Esophagus squamous epithelium (tissue), 5 donors: Measurements from ENCODE around the gene AGO3. TPM values are rescaled to one million over a fixed set of nuclear protein-coding genes. Genes with fewer than 3 reads are reported as not detected.

ENCODE experiments used
- DNase-seq: peaks from one replicate; lab custom pipeline; 2025; lab: John Stamatoyannopoulos, UW
- H3K27ac ChIP-seq, 4 donors: fragments of 200-600 bp; sonication (generic); one replicate each; pipeline ENCODE4 v1.5.1; 2016 to 2019; ENCODE audit warnings: mild to moderate bottlenecking in 1 of 4
- H3K27me3 ChIP-seq, 4 donors: fragments of 200-600 bp; sonication (generic); 1 replicate in 3 of 4; 2 replicates in 1 of 4; pipeline versions ENCODE4 v1.5.1 to v1.6.0; 2017 to 2021; ENCODE audit warnings: antibody characterized with exemption in 1 of 4
- H3K36me3 ChIP-seq, 3 donors: fragments of 200-600 bp; sonication (generic); one replicate each; pipeline ENCODE4 v1.5.1; 2016 to 2019
- H3K4me1 ChIP-seq, 3 donors: fragments of 200-600 bp; sonication (generic); one replicate each; pipeline ENCODE4 v1.5.1; 2017 to 2019
- H3K4me3 ChIP-seq, 4 donors: fragments of 200-600 bp; sonication (generic); 1 replicate in 3 of 4; 2 replicates in 1 of 4; pipeline ENCODE4 v1.5.1; 2016 to 2019; ENCODE audit warnings: mild to moderate bottlenecking in 2 of 4, moderate library complexity in 1 of 4
- H3K9me3 ChIP-seq, 3 donors: fragments of 200-600 bp; sonication (generic); one replicate each; pipeline ENCODE4 v1.5.1; 2016 to 2019
- POLR2A ChIP-seq, 4 donors: fragments of 450-650 bp; IDR thresholded peaks; one replicate each; pipeline ENCODE4 v1.6.1; 2017; ENCODE audit warnings: antibody characterized with exemption in 4 of 4, mild to moderate bottlenecking in 4 of 4, moderate library complexity in 3 of 4
- WGBS, 2 donors: methylation state at CpG; one replicate each; pipeline ENCODE4 v1.1.5; 2018; 5-methylcytosine and 5-hydroxymethylcytosine counted together
- intact Hi-C: fragments of 100-400 bp; cut with DNase I; formaldehyde crosslinking; loops from one replicate; pipeline ENCODE4 v1.15.0; 2022
- total RNA-seq, 4 donors: library from RNA; depleted of rRNA; stranded (reverse); fragments of >200 nt; gene quantifications; one replicate each; pipeline ENCODE4 v1.1.0, GENCODE V29; 2016
- TF ChIP-seq, protein P1 (sequence below), 6 experiments: fragments of 450-650 bp in 4 of 6; fragments of 200-600 bp in 2 of 6; sonication (generic) in 2 of 6; IDR thresholded peaks; one replicate each; pipeline ENCODE4 v1.5.1; 2016 to 2019; ENCODE audit warnings: antibody characterized with exemption in 6 of 6, mild to moderate bottlenecking in 4 of 6, moderate library complexity in 4 of 6
- donor health status: DM: yes; HTN: yes; CAD: no.

The AGO3 gene
- total RNA-seq, 4 donors from 2014 or later, result 8.1 to 17.0 (median 12.0) TPM

DNA sequence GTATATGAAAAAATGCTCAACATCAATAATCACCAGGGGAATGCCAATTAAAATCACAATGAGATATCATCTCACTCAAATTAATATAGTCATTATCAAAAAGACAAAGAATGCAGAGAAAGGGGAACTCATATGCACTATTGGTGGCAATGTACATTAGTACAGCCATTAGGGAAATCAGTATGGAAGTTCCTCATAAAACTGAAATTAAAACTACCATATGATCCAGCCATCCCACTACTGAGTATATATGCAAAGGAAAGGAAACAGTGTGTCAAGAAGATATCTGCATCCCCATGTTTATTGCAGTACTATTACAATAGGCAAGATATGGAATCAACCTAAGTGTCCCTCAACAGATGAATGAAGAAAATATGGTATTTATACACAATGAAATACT is 120.9 kb downstream of the AGO3 start:
- no peaks in the 10 kb centered on the region for H3K9me3 ChIP-seq
- peaks cover 0 to 67% (median 6%) of the 10 kb centered on the region in 3 donors for H3K36me3 ChIP-seq
- no peaks in the 10 kb centered on the region for H3K27me3 ChIP-seq
- no peak for DNase-seq
- H3K4me1 ChIP-seq, result no peaks in the 10 kb centered on the region
- H3K27ac ChIP-seq, result no peak overlapping the region
- no peak overlapping the region for H3K4me3 ChIP-seq
- intact Hi-C loops, result no loop called here
- TF ChIP-seq, protein P1, sequence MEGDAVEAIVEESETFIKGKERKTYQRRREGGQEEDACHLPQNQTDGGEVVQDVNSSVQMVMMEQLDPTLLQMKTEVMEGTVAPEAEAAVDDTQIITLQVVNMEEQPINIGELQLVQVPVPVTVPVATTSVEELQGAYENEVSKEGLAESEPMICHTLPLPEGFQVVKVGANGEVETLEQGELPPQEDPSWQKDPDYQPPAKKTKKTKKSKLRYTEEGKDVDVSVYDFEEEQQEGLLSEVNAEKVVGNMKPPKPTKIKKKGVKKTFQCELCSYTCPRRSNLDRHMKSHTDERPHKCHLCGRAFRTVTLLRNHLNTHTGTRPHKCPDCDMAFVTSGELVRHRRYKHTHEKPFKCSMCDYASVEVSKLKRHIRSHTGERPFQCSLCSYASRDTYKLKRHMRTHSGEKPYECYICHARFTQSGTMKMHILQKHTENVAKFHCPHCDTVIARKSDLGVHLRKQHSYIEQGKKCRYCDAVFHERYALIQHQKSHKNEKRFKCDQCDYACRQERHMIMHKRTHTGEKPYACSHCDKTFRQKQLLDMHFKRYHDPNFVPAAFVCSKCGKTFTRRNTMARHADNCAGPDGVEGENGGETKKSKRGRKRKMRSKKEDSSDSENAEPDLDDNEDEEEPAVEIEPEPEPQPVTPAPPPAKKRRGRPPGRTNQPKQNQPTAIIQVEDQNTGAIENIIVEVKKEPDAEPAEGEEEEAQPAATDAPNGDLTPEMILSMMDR (IDR thresholded peaks at IDR 0.05), result no peak
- no peak for TF ChIP-seq POLR2A (IDR thresholded peaks at IDR 0.05)

DNA sequence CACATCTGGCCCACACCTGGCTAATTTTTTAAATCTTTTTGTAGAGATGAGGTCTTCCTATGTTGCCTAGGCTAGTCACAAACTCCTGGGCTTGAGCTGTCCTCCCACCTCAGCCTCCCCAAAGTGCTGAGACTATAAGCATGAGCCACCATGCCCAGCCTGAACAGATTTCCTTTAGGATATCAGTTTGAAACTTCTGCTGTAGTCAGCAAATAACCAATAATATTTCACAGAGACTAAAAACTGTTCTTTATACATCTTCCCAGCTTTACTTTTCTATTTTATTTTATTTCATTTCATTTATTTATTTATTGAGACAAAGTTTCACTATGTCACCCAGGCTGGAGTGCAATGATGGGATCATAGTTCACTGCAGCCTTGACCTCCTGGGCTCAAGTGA is 123.1 kb downstream of the AGO3 start:
- H3K27ac ChIP-seq, result no peak overlapping the region
- H3K36me3 ChIP-seq, result peaks cover 0 to 54% (median 5%) of the 10 kb centered on the region in 3 donors
- no peak for DNase-seq
- H3K27me3 ChIP-seq, result no peaks in the 10 kb centered on the region
- intact Hi-C loops, result no loop called here
- no peaks in the 10 kb centered on the region for H3K9me3 ChIP-seq
- H3K4me3 ChIP-seq, result no peak overlapping the region
- TF ChIP-seq POLR2A (IDR thresholded peaks at IDR 0.05), result no peak
- TF ChIP-seq, protein P1 (IDR thresholded peaks at IDR 0.05), result no peak
- no peaks in the 10 kb centered on the region for H3K4me1 ChIP-seq

DNA sequence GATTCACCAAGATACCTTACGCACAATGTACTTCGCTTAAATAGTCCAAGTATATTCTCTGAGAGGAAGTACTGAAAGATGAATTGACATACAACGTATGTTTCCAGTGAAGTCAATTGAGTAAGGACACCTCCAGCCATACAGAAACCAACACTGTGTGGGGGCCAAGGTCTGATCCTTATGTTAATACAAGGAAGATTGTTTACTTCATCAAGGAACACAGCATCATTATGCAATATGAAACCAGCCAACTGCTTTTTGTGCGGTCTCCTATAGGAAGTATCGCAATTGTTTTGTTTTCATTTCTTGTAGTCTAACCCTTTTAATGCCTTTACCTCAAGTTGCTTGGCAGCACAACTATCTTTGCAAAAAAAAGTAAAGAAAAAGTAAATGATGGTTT is 124.8 kb downstream of the AGO3 start:
- H3K9me3 ChIP-seq, result no peaks in the 10 kb centered on the region
- peaks cover 0 to 41% (median 5%) of the 10 kb centered on the region in 3 donors for H3K36me3 ChIP-seq
- TF ChIP-seq, protein P1 (IDR thresholded peaks at IDR 0.05), result no peak
- TF ChIP-seq POLR2A (IDR thresholded peaks at IDR 0.05), result no peak
- no peak overlapping the region for H3K27ac ChIP-seq
- no peak for DNase-seq
- 74 to 86% methylated on average over 5 of the region's 5 CpGs for WGBS, 2 donors
- no peaks in the 10 kb centered on the region for H3K27me3 ChIP-seq
- intact Hi-C loops, result no loop called here
- H3K4me1 ChIP-seq, result no peaks in the 10 kb centered on the region
- no peak overlapping the region for H3K4me3 ChIP-seq

DNA sequence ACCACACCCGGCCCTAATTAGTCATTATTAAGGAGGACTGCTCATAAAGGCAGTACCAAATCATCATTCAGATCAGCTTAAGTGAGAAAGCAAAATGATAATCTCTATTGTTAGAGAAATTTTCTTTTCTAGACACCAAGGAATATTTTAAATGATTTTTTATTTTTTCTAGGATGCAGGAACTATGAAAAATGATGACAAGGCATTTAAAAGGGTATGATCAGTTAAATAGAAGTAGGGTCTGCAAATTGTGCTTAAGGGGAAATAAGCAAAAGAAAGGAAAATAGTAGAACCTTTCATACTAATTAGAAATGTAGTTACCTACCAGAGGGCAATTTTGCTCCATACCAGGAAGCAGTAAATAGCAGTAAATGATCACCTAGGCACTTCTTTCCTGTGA is 131.4 kb downstream of the AGO3 start:
- no peaks in the 10 kb centered on the region for H3K4me1 ChIP-seq
- DNase-seq, result no peak
- intact Hi-C loops, result no loop called here

DNA sequence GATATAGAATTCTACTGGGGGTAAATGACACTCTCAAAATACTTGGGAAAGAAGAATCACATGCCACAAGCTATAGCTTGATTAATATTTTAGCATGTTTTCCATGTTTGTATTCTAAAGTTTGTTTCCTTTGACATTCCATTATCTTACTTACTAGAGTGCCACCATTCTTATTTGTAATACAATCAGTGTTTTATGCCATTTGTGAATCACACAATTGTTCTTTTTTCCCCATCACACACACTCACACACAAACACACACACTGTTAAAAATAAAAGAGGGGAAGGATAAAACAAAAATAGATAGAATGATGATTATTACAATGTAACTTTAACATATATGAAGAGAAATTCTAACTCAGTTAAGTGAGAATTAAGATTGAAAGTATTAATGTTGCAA is 137.0 kb downstream of the AGO3 start:
- Histone ChIP-seq H3K27me3 (no peaks in the 10 kb centered on the region), H3K9me3 (no peaks in the 10 kb centered on the region), H3K36me3 (no peaks in the 10 kb centered on the region), H3K4me1 (no peaks in the 10 kb centered on the region), H3K27ac (no peak overlapping the region), H3K4me3 (no peak overlapping the region)
- intact Hi-C loops, result no loop called here
- TF ChIP-seq, protein P1 (IDR thresholded peaks at IDR 0.05), result no peak
- no peak for TF ChIP-seq POLR2A (IDR thresholded peaks at IDR 0.05)
- no peak for DNase-seq

More for the DNA sequence above, 131.4 kb downstream of the AGO3 start:
- WGBS, 2 donors, result 64 to 78% methylated on average over 1 of the region's 1 CpG
- H3K27me3 ChIP-seq, result no peaks in the 10 kb centered on the region
- no peaks in the 10 kb centered on the region for H3K9me3 ChIP-seq
- TF ChIP-seq, protein P1 (IDR thresholded peaks at IDR 0.05), result no peak
- no peak for TF ChIP-seq POLR2A (IDR thresholded peaks at IDR 0.05)
- H3K4me3 ChIP-seq, result no peak overlapping the region
- no peak overlapping the region for H3K27ac ChIP-seq
- H3K36me3 ChIP-seq, result peaks cover 0 to 11% (median 0%) of the 10 kb centered on the region in 3 donors
